HCT116 (cell line): ENCODE measurements around the gene CRTC1.

Experiments used
- CEBPB ChIP-seq: IDR thresholded peaks from 2 replicates; pipeline ENCODE4 v1.6.1; 2012; ENCODE audit warnings: low read depth
- EGR1 ChIP-seq: IDR thresholded peaks from 2 replicates; pipeline ENCODE4 v1.6.1; 2012; ENCODE audit warnings: low read depth
- EZH2 ChIP-seq: fragments of 200-600 bp; sonication (generic); IDR thresholded peaks from 2 replicates; pipeline ENCODE4 v1.6.1; 2017; ENCODE audit warnings: antibody characterized with exemption, mixed run types
- EZH2phosphoT487 ChIP-seq: fragments of 200-600 bp; IDR thresholded peaks from 2 replicates; pipeline ENCODE4 v1.6.1; 2018; ENCODE audit warnings: antibody characterized with exemption, borderline replicate concordance
- POLR2AphosphoS5 ChIP-seq: IDR thresholded peaks from 2 replicates; pipeline ENCODE4 v1.6.1; 2011; ENCODE audit warnings: mild to moderate bottlenecking, low read depth, low read length, moderate library complexity
- YY1 ChIP-seq: IDR thresholded peaks from 2 replicates; pipeline ENCODE4 v1.6.1; 2011; ENCODE audit warnings: low read length, low read depth, moderate library complexity, mild to moderate bottlenecking; ENCODE audit not compliant: insufficient replicate concordance; ENCODE audit errors: extremely low read depth
- TF ChIP-seq, protein P1 (sequence below), 3 experiments: fragments of 200-600 bp in 1 of 3; sonication (generic) in 1 of 3; IDR thresholded peaks in 2 of 3; conservative IDR thresholded peaks in 1 of 3; 2 replicates each; pipeline ENCODE4 v1.5.1; 2012 to 2017; ENCODE audit warnings: low read depth in 2 of 3, low read length in 2 of 3, antibody characterized with exemption in 1 of 3, borderline replicate concordance in 1 of 3, control low read depth in 1 of 3, mild to moderate bottlenecking in 1 of 3, mixed read lengths in 1 of 3, mixed run types in 1 of 3, moderate library complexity in 1 of 3; ENCODE audit not compliant: insufficient read depth in 1 of 3

DNA sequence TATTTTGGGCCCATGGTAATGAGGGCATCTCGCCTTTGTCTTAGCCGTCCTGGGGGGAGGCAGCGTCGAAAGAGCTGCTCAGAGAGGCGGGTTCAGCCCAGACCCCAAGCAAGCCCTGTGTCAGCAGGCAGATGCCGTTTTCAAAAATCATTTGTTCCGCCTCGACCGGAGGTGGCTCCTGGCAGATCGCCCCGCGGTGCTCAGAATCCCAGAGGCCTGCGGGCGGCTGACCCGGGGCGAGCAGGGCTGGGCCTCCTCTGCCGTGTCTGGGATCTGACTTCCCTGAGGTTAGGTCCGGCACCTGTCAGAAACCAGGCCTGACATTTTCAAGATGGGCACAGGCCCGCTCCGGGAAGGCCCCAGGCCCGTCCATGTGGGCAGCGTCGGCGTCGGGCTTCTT lies 36.1 kb downstream of the CRTC1 start:
- TF ChIP-seq EGR1, result no peak
- TF ChIP-seq, protein P1, sequence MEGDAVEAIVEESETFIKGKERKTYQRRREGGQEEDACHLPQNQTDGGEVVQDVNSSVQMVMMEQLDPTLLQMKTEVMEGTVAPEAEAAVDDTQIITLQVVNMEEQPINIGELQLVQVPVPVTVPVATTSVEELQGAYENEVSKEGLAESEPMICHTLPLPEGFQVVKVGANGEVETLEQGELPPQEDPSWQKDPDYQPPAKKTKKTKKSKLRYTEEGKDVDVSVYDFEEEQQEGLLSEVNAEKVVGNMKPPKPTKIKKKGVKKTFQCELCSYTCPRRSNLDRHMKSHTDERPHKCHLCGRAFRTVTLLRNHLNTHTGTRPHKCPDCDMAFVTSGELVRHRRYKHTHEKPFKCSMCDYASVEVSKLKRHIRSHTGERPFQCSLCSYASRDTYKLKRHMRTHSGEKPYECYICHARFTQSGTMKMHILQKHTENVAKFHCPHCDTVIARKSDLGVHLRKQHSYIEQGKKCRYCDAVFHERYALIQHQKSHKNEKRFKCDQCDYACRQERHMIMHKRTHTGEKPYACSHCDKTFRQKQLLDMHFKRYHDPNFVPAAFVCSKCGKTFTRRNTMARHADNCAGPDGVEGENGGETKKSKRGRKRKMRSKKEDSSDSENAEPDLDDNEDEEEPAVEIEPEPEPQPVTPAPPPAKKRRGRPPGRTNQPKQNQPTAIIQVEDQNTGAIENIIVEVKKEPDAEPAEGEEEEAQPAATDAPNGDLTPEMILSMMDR (IDR thresholded peaks at IDR 0.05 in 2 of 3, conservative IDR thresholded peaks at IDR 0.05 in 1 of 3; ENCODE audit: borderline replicate concordance in 1 of 3, insufficient read depth in 1 of 3, low read depth in 2 of 3, low read length in 2 of 3), result no peak
- no peak for TF ChIP-seq CEBPB
- TF ChIP-seq YY1, result no peak
- TF ChIP-seq EZH2phosphoT487, result no peak
- TF ChIP-seq POLR2AphosphoS5, result no peak
- no peak for TF ChIP-seq EZH2
